ENCODE results near the gene APOBEC3H. TPM values are rescaled to one million over a fixed set of nuclear protein-coding genes. Genes with fewer than 3 reads are reported as not detected.

APOBEC3H gene
- total RNA-seq, 2 donors from 2014 or later: 6.2 to 6.9 TPM

- H3K9me3 Mint-ChIP-seq: no peaks in the 10 kb centered on the region
- no peak overlapping the region for H3K4me3 Mint-ChIP-seq
- H3K36me3 Mint-ChIP-seq: no peaks in the 10 kb centered on the region
- ATAC-seq: no peak
- peaks cover 6 to 20% of the 10 kb centered on the region in 2 donors for H3K4me1 Mint-ChIP-seq (ENCODE audit: low read depth in 2 of 2)
- H3K27ac Mint-ChIP-seq: no peak overlapping the region
- no peaks in the 10 kb centered on the region for H3K27me3 Mint-ChIP-seq
- no peak for DNase-seq (ENCODE audit: low spot score)
Measured at GRCh38 chr22:39106326-39106725, 9.3 kb downstream of the APOBEC3H start.

DNA sequence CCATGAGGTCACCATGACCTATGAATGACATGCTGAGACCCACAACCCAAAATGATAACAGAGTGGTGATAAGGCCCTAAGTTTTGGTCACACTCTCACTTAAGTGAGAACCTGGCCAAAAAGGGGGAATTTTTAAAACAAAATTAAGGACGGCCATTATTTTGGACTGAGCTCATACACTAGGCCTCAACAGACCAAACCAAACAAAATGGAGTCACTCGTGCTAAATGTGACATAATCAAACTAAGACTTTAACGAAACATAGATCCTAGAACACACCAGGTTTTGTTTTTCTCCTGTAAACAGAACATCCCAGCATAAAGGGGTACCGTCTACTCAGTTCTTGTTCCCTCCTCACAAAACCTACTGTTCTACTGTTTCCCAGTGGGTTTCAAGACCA is 11.4 kb downstream of the APOBEC3H start:
- H3K4me3 Mint-ChIP-seq: no peak overlapping the region
- H3K36me3 Mint-ChIP-seq: no peaks in the 10 kb centered on the region
- H3K27me3 Mint-ChIP-seq: no peaks in the 10 kb centered on the region
- DNase-seq (ENCODE audit: low spot score): no peak
- H3K27ac Mint-ChIP-seq: peak overlapping the region in 1 of 2 donors; percentile 67
- no peak for ATAC-seq
- peaks cover 2 to 12% of the 10 kb centered on the region in 2 donors for H3K4me1 Mint-ChIP-seq (ENCODE audit: low read depth in 2 of 2)
- H3K9me3 Mint-ChIP-seq: no peaks in the 10 kb centered on the region

- DNase-seq (ENCODE audit: low spot score) (no peak), ATAC-seq (no peak)
- peak overlapping the region in 1 of 2 donors; percentile 67 for H3K27ac Mint-ChIP-seq
- no peaks in the 10 kb centered on the region for H3K36me3 Mint-ChIP-seq
- H3K4me3 Mint-ChIP-seq: no peak overlapping the region
- no peaks in the 10 kb centered on the region for H3K27me3 Mint-ChIP-seq
- no peaks in the 10 kb centered on the region for H3K9me3 Mint-ChIP-seq
- H3K4me1 Mint-ChIP-seq (ENCODE audit: low read depth in 2 of 2): peaks cover 9 to 16% of the 10 kb centered on the region in 2 donors
Measured at GRCh38 chr22:39109361-39109760, 12.3 kb downstream of the APOBEC3H start.

GRCh38 chr22:39110631-39111561 is 13.9 kb downstream of the APOBEC3H start:
- Mint-ChIP-seq H3K27me3 (no peaks in the 10 kb centered on the region), H3K36me3 (no peaks in the 10 kb centered on the region), H3K9me3 (no peaks in the 10 kb centered on the region), H3K27ac (peak overlapping the region in 1 of 2 donors; percentile 47), H3K4me3 (no peak overlapping the region), H3K4me1 (ENCODE audit: low read depth in 2 of 2) (peaks cover 23 to 27% of the 10 kb centered on the region in 2 donors)
- no peak for ATAC-seq
- DNase-seq (ENCODE audit: low spot score): no peak

DNA sequence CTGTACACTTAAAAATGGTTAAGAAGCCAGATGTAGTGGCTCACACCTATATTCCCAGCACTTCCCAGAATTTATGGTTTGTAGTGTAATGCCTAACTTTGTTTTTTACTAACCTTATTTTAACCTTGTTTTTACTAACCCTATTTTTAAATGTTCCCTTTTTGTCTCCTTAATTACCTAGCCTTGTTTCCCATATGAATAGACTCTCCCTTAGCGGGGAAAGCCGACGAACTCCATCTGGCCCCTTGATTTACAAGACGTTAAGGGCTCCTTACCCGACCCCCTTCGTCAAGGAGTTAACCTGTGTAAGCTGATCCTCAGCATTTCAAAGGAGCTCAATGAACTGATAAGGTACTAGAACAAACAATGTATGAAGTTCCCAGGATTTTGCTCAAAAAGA is 17.1 kb downstream of the APOBEC3H start:
- no peaks in the 10 kb centered on the region for H3K36me3 Mint-ChIP-seq
- H3K9me3 Mint-ChIP-seq: no peaks in the 10 kb centered on the region
- DNase-seq (ENCODE audit: low spot score): no peak
- ATAC-seq: no peak
- no peak overlapping the region for H3K4me3 Mint-ChIP-seq
- H3K27me3 Mint-ChIP-seq: no peaks in the 10 kb centered on the region
- peak overlapping the region; percentile 60 to 93 for H3K27ac Mint-ChIP-seq
- peaks cover 43 to 48% of the 10 kb centered on the region in 2 donors for H3K4me1 Mint-ChIP-seq (ENCODE audit: low read depth in 2 of 2)

DNA sequence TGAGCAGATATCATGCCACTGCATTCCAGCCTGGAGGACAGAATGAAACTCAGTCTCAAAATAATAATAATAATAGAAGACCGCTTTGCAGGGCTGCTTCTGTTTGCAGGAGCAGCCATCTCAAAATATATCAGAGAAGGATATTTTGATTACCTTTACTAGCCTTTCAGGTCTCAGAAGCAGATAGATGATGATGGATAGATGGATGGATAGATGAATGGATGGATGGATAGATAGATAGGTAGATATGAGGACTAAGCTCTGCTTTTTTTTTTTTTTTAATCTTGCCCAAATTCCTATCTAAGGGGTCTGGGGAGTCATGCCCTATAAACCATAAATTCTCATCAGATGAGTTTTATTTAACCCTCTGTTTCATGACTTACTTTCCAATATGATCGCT is 18.5 kb downstream of the APOBEC3H start:
- Mint-ChIP-seq H3K9me3 (no peaks in the 10 kb centered on the region), H3K4me1 (ENCODE audit: low read depth in 2 of 2) (peaks cover 47 to 53% of the 10 kb centered on the region in 2 donors), H3K4me3 (peak overlapping the region; percentile 3), H3K36me3 (no peaks in the 10 kb centered on the region), H3K27ac (peak overlapping the region; percentile 93 to 98), H3K27me3 (no peaks in the 10 kb centered on the region)
- ATAC-seq (no peak), DNase-seq (ENCODE audit: low spot score) (no peak)

DNA sequence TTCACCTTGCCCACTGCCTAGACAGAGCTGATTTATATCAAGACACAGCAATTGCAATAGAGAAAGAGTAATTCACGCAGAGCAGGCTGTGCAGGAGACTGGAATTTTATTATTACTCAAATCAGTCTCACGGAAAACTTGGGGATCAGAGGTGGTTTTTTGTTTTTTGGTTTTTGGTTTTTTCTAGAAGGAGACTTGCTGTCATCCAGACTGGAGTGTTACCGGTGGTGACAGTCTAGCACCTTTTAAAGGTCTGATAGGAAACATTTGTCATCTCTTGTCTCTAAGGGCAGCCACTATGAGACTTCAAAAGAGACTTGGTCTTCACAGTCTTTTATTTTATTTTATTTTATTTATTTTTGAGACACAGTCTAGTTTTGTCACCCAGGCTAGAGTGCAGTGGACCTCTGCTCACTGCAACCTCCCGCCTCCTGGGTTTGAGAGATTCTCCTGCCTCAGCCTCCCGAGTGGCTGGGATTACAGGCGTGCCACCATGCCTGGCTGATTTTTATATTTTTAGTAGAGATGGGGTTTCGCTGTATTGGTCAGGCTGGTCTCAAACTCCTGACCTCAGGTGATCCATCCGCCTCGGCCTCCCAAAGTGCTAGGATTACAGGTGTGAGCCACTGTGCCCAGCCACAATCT is 19.1 kb downstream of the APOBEC3H start:
- ATAC-seq (peak in 1 of 2 donors; percentile 24), DNase-seq (ENCODE audit: low spot score) (no peak)
- Mint-ChIP-seq H3K27ac (peak overlapping the region; percentile 93 to 98), H3K9me3 (no peaks in the 10 kb centered on the region), H3K36me3 (no peaks in the 10 kb centered on the region), H3K4me3 (peak overlapping the region; percentile 61), H3K4me1 (ENCODE audit: low read depth in 2 of 2) (peaks cover 48 to 56% of the 10 kb centered on the region in 2 donors), H3K27me3 (no peaks in the 10 kb centered on the region)

GRCh38 chr22:39117585-39118191 is 20.6 kb downstream of the APOBEC3H start:
- Mint-ChIP-seq H3K4me1 (ENCODE audit: low read depth in 2 of 2) (peaks cover 58 to 65% of the 10 kb centered on the region in 2 donors), H3K36me3 (no peaks in the 10 kb centered on the region), H3K4me3 (peak overlapping the region; percentile 61), H3K9me3 (no peaks in the 10 kb centered on the region), H3K27ac (peak overlapping the region; percentile 93 to 98), H3K27me3 (no peaks in the 10 kb centered on the region)
- DNase-seq (ENCODE audit: low spot score) (peak; percentile 91), ATAC-seq (peak; percentile 90 to 93)

DNA sequence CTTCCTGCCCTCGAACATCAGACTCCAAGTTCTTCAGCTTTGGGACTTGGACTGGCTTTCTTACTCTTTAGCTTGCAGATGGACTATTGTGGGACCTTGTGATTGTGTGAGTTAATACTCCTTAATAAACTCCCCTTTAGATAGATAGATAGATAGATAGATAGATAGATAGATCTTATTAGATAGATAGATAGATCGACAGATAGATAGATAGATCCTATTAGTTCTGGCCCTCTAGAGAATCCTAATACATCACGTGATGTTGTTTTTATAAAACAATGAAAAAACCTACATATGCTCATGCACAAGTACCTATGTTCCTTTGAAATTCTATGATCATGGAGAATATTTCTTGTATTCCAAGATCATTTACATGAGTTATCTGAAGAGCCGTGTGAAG is 23.9 kb downstream of the APOBEC3H start:
- ATAC-seq (no peak), DNase-seq (ENCODE audit: low spot score) (no peak)
- Mint-ChIP-seq H3K27ac (peak overlapping the region; percentile 13 to 98), H3K36me3 (no peaks in the 10 kb centered on the region), H3K9me3 (no peaks in the 10 kb centered on the region), H3K27me3 (no peaks in the 10 kb centered on the region), H3K4me3 (no peak overlapping the region), H3K4me1 (ENCODE audit: low read depth in 2 of 2) (peaks cover 39 to 41% of the 10 kb centered on the region in 2 donors)

GRCh38 chr22:39122772-39123470 is 25.9 kb downstream of the APOBEC3H start:
- no peak for DNase-seq (ENCODE audit: low spot score)
- Mint-ChIP-seq H3K36me3 (no peaks in the 10 kb centered on the region), H3K4me3 (no peak overlapping the region), H3K27ac (peak overlapping the region in 1 of 2 donors; percentile 23), H3K4me1 (ENCODE audit: low read depth in 2 of 2) (peaks cover 24 to 28% of the 10 kb centered on the region in 2 donors), H3K9me3 (no peaks in the 10 kb centered on the region), H3K27me3 (no peaks in the 10 kb centered on the region)
- ATAC-seq: no peak

DNA sequence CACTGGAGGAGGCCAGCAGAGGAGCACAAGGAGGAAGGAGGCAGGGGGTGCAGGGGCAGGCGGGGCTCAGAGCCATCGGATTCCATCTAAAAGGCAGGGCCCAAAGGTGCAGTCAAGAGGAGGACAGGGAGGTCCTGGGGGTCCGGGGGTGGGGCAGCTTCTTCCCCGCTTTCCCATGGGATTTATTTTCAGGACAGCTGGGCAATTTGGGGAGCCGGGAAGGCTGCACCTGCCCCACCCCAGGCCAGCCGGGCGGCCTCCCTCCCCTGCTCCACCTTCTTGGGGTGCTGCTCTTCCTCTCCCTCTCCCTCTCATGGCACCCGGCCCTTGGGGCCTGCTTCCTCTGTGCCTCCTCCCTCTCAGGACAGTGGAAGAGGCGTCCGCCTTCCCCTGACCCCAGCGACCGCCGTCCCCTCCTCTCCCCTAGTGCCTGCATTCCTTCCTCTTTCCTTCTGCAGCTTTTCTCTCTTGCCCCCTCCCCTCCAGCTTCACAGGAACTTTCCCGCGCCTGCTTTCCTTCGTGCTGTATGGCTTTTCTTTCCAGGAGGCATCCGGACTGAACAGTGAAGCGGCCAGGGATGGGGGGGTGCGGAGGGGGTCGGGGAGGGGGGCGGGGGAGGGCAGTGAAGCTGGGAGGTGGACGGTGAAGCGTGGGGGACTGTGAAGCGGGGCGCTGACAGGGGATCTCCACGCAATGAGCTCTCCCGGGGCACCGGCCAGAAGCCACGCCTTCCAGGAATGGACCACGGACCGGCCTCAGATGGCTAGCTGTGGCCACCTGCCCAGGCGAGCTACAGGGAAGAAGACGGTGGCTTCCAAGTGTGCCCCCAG is 26.9 kb downstream of the APOBEC3H start:
- no peaks in the 10 kb centered on the region for H3K27me3 Mint-ChIP-seq
- peaks cover 19 to 24% of the 10 kb centered on the region in 2 donors for H3K4me1 Mint-ChIP-seq (ENCODE audit: low read depth in 2 of 2)
- H3K27ac Mint-ChIP-seq: no peak overlapping the region
- no peaks in the 10 kb centered on the region for H3K36me3 Mint-ChIP-seq
- no peak overlapping the region for H3K4me3 Mint-ChIP-seq
- H3K9me3 Mint-ChIP-seq: no peaks in the 10 kb centered on the region
- no peak for ATAC-seq
- no peak for DNase-seq (ENCODE audit: low spot score)

DNA sequence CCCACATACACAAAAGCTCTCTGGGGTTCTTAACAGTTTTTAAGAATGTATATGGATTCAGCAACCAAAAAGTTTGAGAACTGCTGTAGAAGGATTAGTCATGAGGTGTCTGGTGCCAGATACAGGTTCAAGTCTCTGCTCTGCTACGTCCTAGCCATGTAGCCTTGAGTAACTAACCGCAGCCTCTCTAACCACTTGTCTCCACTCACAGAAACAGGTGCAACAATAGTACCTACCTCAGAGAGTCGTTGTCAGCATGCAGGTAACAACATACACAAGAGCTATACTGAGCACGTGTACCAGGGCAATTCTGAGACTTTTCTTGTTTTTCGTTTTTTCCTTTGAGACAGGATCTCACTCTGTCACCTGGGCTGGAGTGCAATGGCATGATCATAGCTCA is 28.6 kb downstream of the APOBEC3H start:
- ATAC-seq (no peak), DNase-seq (ENCODE audit: low spot score) (no peak)
- Mint-ChIP-seq H3K4me1 (ENCODE audit: low read depth in 2 of 2) (peaks cover 15 to 32% of the 10 kb centered on the region in 2 donors), H3K9me3 (no peaks in the 10 kb centered on the region), H3K27ac (peak overlapping the region in 1 of 2 donors; percentile 27), H3K4me3 (no peak overlapping the region), H3K36me3 (no peaks in the 10 kb centered on the region), H3K27me3 (no peaks in the 10 kb centered on the region)

DNA sequence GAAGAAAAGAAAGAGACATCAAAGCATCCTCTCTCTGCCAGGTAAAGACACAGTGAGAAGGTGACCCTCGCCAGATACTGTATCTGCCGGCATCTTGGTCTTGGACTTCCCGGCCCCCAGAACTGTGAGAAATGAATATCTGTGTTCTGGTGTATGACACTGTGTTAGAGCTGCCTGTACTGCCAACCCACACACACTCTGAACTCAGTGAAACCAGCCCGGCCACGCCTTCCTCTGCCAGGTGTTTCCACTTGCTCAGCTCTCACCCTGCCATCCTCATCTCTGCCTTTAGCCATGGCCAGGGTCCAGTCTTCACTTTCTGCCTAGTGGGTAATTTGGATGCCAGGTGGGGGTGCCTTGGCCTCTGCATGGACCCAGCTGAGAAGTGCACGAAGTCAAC is 31.5 kb downstream of the APOBEC3H start:
- Mint-ChIP-seq H3K27me3 (no peaks in the 10 kb centered on the region), H3K4me1 (ENCODE audit: low read depth in 2 of 2) (peaks cover 18 to 42% of the 10 kb centered on the region in 2 donors), H3K36me3 (no peaks in the 10 kb centered on the region), H3K9me3 (no peaks in the 10 kb centered on the region), H3K27ac (peak overlapping the region in 1 of 2 donors; percentile 98), H3K4me3 (no peak overlapping the region)
- DNase-seq (ENCODE audit: low spot score): no peak
- ATAC-seq: no peak
